ENCODE data around the gene ADARB1.

The ADARB1 gene

GRCh38 chr21:45184869-45185268 lies 110.5 kb downstream of the ADARB1 start:
- in situ Hi-C loops (cut with MboI; ENCODE audit: low sequenced_read_pairs, unreplicated experiment), result no loop called here
- DNase-seq (ENCODE audit: low spot score), result no peak
- no peak for TF ChIP-seq CTCF (IDR thresholded peaks at IDR 0.05; ENCODE audit: borderline replicate concordance, control extremely low read depth, extremely low read depth, insufficient read depth, missing control alignments)

GRCh38 chr21:45186709-45187108 lies 112.3 kb downstream of the ADARB1 start:
- in situ Hi-C loops (cut with MboI; ENCODE audit: low sequenced_read_pairs, unreplicated experiment), result no loop called here
- no peak for TF ChIP-seq CTCF (IDR thresholded peaks at IDR 0.05; ENCODE audit: borderline replicate concordance, control extremely low read depth, extremely low read depth, insufficient read depth, missing control alignments)
- no peak for DNase-seq (ENCODE audit: low spot score)

GRCh38 chr21:45187646-45188045 lies 113.3 kb downstream of the ADARB1 start:
- TF ChIP-seq CTCF (IDR thresholded peaks at IDR 0.05; ENCODE audit: borderline replicate concordance, control extremely low read depth, extremely low read depth, insufficient read depth, missing control alignments), result no peak
- no peak for DNase-seq (ENCODE audit: low spot score)
- in situ Hi-C loops (cut with MboI; ENCODE audit: low sequenced_read_pairs, unreplicated experiment), result no loop called here

GRCh38 chr21:45190013-45190412 lies 115.6 kb downstream of the ADARB1 start:
- no peak for TF ChIP-seq CTCF (IDR thresholded peaks at IDR 0.05; ENCODE audit: borderline replicate concordance, control extremely low read depth, extremely low read depth, insufficient read depth, missing control alignments)
- no peak for DNase-seq (ENCODE audit: low spot score)
- in situ Hi-C loops (cut with MboI; ENCODE audit: low sequenced_read_pairs, unreplicated experiment), result no loop called here

GRCh38 chr21:45192332-45192731 lies 118.0 kb downstream of the ADARB1 start:
- in situ Hi-C loops (cut with MboI; ENCODE audit: low sequenced_read_pairs, unreplicated experiment), result no loop called here
- TF ChIP-seq CTCF (IDR thresholded peaks at IDR 0.05; ENCODE audit: borderline replicate concordance, control extremely low read depth, extremely low read depth, insufficient read depth, missing control alignments), result no peak

GRCh38 chr21:45196620-45197019 lies 122.2 kb downstream of the ADARB1 start:
- no peak for DNase-seq (ENCODE audit: low spot score)
- in situ Hi-C loops (cut with MboI; ENCODE audit: low sequenced_read_pairs, unreplicated experiment), result no loop called here
- no peak for TF ChIP-seq CTCF (IDR thresholded peaks at IDR 0.05; ENCODE audit: borderline replicate concordance, control extremely low read depth, extremely low read depth, insufficient read depth, missing control alignments)

More at GRCh38 chr21:45192332-45192731, 118.0 kb downstream of the ADARB1 start:
- no peak for DNase-seq (ENCODE audit: low spot score)

- no peak for TF ChIP-seq CTCF (IDR thresholded peaks at IDR 0.05; ENCODE audit: borderline replicate concordance, control extremely low read depth, extremely low read depth, insufficient read depth, missing control alignments)
- in situ Hi-C loops (cut with MboI; ENCODE audit: low sequenced_read_pairs, unreplicated experiment), result no loop called here
- DNase-seq (ENCODE audit: low spot score), result no peak
Observed at GRCh38 chr21:45199201-45199600, 124.8 kb downstream of the ADARB1 start.
